Activated CD4-positive, alpha-beta memory T cell treated with anti-CD3 and anti-CD28 coated beads for 36 hours (primary cell): ENCODE measurements around the gene CARMIL1. TPM values are rescaled to one million over a fixed set of nuclear protein-coding genes. Genes with fewer than 3 reads are reported as not detected.

Source experiments
- CTCF ChIA-PET: fragments of 350-600 bp; sonication (Branson Sonifier 250); formaldehyde crosslinking; loops from one replicate; lab custom pipeline; 2021; ENCODE audit warnings: antibody characterized with exemption, inconsistent platforms; lab: Charles Lee
- POLR2A ChIA-PET: fragments of 350-600 bp; sonication (Branson Sonifier 250); formaldehyde crosslinking; loops from one replicate; lab custom pipeline; 2021; ENCODE audit warnings: antibody characterized with exemption; lab: Charles Lee
- DNase-seq: peaks from one replicate; pipeline ENCODE4 v3.0.0-alpha.2; 2020
- H3K27ac Mint-ChIP-seq: one replicate; pipeline ENCODE4 v1.8.0; 2021; ENCODE audit warnings: mixed read lengths
- H3K27me3 Mint-ChIP-seq: one replicate; pipeline ENCODE4 v1.8.0; 2021; ENCODE audit warnings: mixed read lengths
- H3K36me3 Mint-ChIP-seq: one replicate; pipeline ENCODE4 v1.8.0; 2021; ENCODE audit warnings: mixed read lengths
- H3K4me1 Mint-ChIP-seq: one replicate; pipeline ENCODE4 v1.8.0; 2021; ENCODE audit warnings: low read depth, mixed read lengths
- H3K4me3 Mint-ChIP-seq: one replicate; pipeline ENCODE4 v1.8.0; 2021; ENCODE audit warnings: mild to moderate bottlenecking, mixed read lengths
- H3K9me3 Mint-ChIP-seq: one replicate; pipeline ENCODE4 v1.8.0; 2021; ENCODE audit warnings: mixed read lengths
- intact Hi-C: fragments of 100-400 bp; cut with micrococcal nuclease; formaldehyde crosslinking; loops from one replicate; pipeline ENCODE4 v1.15.1; 2023
- total RNA-seq, 2 experiments: library from RNA; stranded (reverse); gene quantifications; one replicate each; pipeline ENCODE4 v1.2.3, GENCODE V29; 2021

Gene CARMIL1
- total RNA-seq, 2 experiments from 2014 or later, result 2.4 to 2.7 TPM

DNA sequence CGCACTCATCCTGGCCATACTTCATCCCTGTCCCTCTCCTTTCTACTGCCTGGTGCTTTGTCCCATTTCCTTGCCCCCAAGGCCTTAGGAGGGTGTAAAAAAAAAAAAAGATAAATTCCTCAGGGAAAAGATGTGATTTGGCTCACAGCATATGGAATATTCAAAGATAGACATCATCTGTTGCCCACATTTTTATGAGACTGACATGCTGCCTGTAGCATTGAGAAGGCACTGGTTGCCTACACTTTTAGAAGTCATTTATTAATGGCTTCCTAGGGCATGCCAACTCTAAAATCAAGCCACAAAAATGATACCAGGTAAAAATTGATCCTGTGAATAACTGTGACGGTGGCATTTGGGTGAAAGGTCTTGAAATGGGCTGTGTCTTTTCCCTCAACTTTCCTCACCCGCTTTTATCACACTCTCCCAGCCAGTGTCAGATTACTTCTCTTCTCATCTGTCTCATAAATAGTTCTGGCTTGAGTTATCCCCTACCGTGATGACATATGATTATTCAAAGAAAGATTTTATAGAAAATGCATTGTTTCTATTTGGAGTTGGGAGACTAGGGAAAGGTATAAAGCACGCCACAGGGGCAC lies 139.4 kb downstream of the CARMIL1 start:
- DNase-seq, result no peak
- CTCF ChIA-PET, result no interaction called here
- Mint-ChIP-seq H3K36me3 (no peaks in the 10 kb centered on the region), H3K9me3 (no peaks in the 10 kb centered on the region), H3K27ac (no peak overlapping the region), H3K4me1 (peaks cover 8% of the 10 kb centered on the region), H3K27me3 (no peaks in the 10 kb centered on the region), H3K4me3 (no peak overlapping the region)
- intact Hi-C loops, result no loop called here
- POLR2A ChIA-PET, result no interaction called here

DNA sequence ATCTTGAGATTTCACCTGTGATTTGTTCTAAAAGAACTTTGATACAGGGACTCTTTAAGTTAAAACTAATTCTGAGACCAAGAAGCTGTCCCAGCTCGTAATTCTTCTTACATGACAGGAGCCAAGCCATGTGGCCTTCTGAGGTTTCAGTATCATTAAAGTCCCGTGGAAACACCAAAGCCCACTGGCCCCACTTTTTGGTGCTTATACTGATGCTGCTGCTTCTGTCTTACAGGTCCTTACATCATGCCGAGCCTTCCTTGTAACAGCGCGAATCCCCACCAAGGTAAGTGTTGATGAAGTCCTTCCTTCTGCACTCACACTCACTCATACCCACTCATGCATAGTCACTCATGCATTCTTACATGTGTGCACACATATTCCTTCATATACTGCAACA lies 140.7 kb downstream of the CARMIL1 start:
- Mint-ChIP-seq H3K4me1 (peaks cover 2% of the 10 kb centered on the region), H3K27ac (no peak overlapping the region), H3K27me3 (no peaks in the 10 kb centered on the region), H3K4me3 (no peak overlapping the region), H3K9me3 (no peaks in the 10 kb centered on the region), H3K36me3 (no peaks in the 10 kb centered on the region)
- intact Hi-C loops, result no loop called here
- no peak for DNase-seq
- ChIA-PET POLR2A (no interaction called here), CTCF (no interaction called here)

DNA sequence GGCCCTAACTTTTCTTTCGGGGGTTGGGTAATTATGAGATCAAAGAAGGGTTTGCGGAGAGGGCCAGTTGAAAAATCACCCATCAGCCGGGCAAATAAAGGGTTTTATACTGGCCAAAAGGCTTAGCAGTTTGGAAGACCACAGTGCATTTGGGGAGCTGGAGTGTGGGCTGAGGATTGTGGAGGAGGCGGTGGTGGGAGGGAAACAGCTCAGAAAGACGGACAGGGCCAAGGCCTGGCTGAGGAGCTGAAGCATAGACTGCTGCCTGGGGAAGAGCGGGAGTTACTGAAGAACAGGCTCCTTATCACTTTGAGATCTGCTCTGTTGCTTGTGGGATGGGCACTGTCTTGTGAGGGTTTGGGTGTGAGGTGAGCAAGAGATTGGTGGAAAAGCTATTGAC lies 144.2 kb downstream of the CARMIL1 start:
- Mint-ChIP-seq H3K4me1 (peaks cover 2% of the 10 kb centered on the region), H3K9me3 (no peaks in the 10 kb centered on the region), H3K27ac (no peak overlapping the region), H3K36me3 (no peaks in the 10 kb centered on the region), H3K27me3 (no peaks in the 10 kb centered on the region), H3K4me3 (no peak overlapping the region)
- intact Hi-C loops, result no loop called here
- no peak for DNase-seq
- ChIA-PET POLR2A (no interaction called here), CTCF (interaction anchor here (0.9 kb wide), 1 partner anchor 158 kb away, joined by 3 read pairs; no protein-coding TSS in a partner anchor)

GRCh38 chr6:25424303-25424702 lies 145.1 kb downstream of the CARMIL1 start:
- H3K9me3 Mint-ChIP-seq, result no peaks in the 10 kb centered on the region
- H3K4me1 Mint-ChIP-seq, result peaks cover 2% of the 10 kb centered on the region
- CTCF ChIA-PET, result no interaction called here
- intact Hi-C loops, result no loop called here
- H3K27ac Mint-ChIP-seq, result no peak overlapping the region
- no peak overlapping the region for H3K4me3 Mint-ChIP-seq
- H3K27me3 Mint-ChIP-seq, result no peaks in the 10 kb centered on the region
- H3K36me3 Mint-ChIP-seq, result no peaks in the 10 kb centered on the region
- no peak for DNase-seq
- POLR2A ChIA-PET, result no interaction called here

DNA sequence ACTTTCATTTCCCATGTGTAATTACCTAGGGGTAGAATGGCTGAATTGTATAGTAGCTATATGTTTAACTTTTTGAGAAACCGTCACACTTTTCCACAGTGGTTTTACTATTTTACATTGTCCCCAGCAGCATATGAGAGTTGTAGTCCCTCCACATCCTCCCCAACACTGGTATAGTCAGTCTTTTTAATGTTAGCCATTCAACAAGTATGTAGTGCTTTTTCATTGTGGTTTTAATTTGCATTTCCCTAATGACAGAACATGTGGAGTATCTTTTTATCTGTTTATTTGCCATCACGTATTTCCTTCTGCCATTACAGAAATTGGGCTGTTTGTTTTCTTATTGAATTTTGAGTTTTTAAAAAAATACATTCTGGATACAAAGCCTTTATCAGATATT lies 148.4 kb downstream of the CARMIL1 start:
- intact Hi-C loops, result no loop called here
- no peaks in the 10 kb centered on the region for H3K9me3 Mint-ChIP-seq
- no peaks in the 10 kb centered on the region for H3K4me1 Mint-ChIP-seq
- H3K27ac Mint-ChIP-seq, result no peak overlapping the region
- CTCF ChIA-PET, result interaction anchor here (1.7 kb wide), 1 partner anchor 63 kb away, joined by 5 read pairs; no protein-coding TSS in a partner anchor
- H3K36me3 Mint-ChIP-seq, result no peaks in the 10 kb centered on the region
- POLR2A ChIA-PET, result no interaction called here
- DNase-seq, result no peak
- no peak overlapping the region for H3K4me3 Mint-ChIP-seq
- no peaks in the 10 kb centered on the region for H3K27me3 Mint-ChIP-seq

- no peaks in the 10 kb centered on the region for H3K27me3 Mint-ChIP-seq
- H3K36me3 Mint-ChIP-seq, result no peaks in the 10 kb centered on the region
- no peaks in the 10 kb centered on the region for H3K4me1 Mint-ChIP-seq
- ChIA-PET POLR2A (no interaction called here), CTCF (no interaction called here)
- DNase-seq, result no peak
- no peak overlapping the region for H3K4me3 Mint-ChIP-seq
- H3K27ac Mint-ChIP-seq, result no peak overlapping the region
- intact Hi-C loops, result no loop called here
- no peaks in the 10 kb centered on the region for H3K9me3 Mint-ChIP-seq
Observed at GRCh38 chr6:25428758-25429317, 149.7 kb downstream of the CARMIL1 start.

- POLR2A ChIA-PET, result interaction anchor here (0.6 kb wide), 1 partner anchor 149 kb away, joined by 3 read pairs; no protein-coding TSS in a partner anchor
- Mint-ChIP-seq H3K4me1 (no peaks in the 10 kb centered on the region), H3K36me3 (no peaks in the 10 kb centered on the region), H3K4me3 (no peak overlapping the region), H3K9me3 (no peaks in the 10 kb centered on the region), H3K27ac (no peak overlapping the region), H3K27me3 (no peaks in the 10 kb centered on the region)
- CTCF ChIA-PET, result no interaction called here
- intact Hi-C loops, result no loop called here
- DNase-seq, result no peak
Observed at GRCh38 chr6:25431306-25431974, 152.3 kb downstream of the CARMIL1 start.

GRCh38 chr6:25431975-25432307 lies 152.8 kb downstream of the CARMIL1 start:
- CTCF ChIA-PET, result no interaction called here
- Mint-ChIP-seq H3K27ac (no peak overlapping the region), H3K4me3 (no peak overlapping the region), H3K4me1 (no peaks in the 10 kb centered on the region), H3K9me3 (no peaks in the 10 kb centered on the region), H3K36me3 (no peaks in the 10 kb centered on the region), H3K27me3 (no peaks in the 10 kb centered on the region)
- DNase-seq, result no peak
- POLR2A ChIA-PET, result interaction anchor here (0.6 kb wide), 1 partner anchor 150 kb away, joined by 3 read pairs; no protein-coding TSS in a partner anchor
- intact Hi-C loops, result no loop called here

DNA sequence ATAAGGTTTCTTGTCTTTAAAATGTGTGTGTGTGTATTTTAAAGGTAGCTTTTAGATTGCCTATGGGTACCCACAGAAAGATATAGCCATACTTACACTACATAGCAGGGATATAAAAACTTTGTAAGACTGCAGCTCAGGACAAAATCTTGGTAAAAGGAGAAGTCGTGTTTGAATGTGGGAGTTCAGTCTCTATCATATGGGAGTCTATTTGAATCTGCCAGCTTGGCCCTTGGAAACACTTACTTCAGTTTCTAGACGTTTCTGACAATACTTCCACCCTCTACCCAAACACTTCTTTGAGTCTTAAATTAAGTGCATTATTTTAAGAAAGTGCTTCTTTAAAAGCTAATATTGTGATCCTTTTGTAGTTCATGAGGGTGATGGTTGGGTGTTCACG lies 155.7 kb downstream of the CARMIL1 start:
- Mint-ChIP-seq H3K27ac (no peak overlapping the region), H3K4me3 (no peak overlapping the region), H3K9me3 (no peaks in the 10 kb centered on the region), H3K27me3 (no peaks in the 10 kb centered on the region), H3K36me3 (no peaks in the 10 kb centered on the region), H3K4me1 (no peaks in the 10 kb centered on the region)
- DNase-seq, result no peak
- intact Hi-C loops, result no loop called here
- CTCF ChIA-PET, result interaction anchor here (1.2 kb wide), 1 partner anchor 55 kb away, joined by 7 read pairs; no protein-coding TSS in a partner anchor
- POLR2A ChIA-PET, result no interaction called here

DNA sequence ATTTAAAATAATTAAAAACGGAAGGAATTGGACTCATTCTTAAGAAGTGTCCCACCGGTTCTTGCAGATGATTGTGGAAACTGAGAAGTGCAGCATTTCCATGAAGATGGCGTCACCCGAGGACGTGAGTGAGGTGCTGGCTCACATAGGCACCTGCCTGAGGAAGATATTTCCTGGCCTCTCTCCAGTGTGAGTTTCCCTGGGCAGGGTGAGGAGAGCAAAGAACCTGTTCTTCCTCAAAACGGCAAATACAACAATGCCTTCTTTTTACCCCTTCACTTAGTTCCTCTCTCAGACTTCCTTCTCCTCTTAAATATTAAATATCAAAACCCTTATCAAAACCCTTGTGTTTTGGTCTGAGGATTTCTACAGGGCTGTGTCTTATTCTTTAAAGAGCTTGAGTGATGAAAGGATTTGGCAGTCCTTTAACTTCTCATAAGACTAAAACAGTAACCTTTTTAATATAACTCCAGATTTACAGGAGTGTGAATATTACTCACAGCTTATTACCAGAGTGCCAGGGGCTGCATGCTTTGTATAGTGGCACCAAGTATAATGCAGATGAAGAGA lies 156.3 kb downstream of the CARMIL1 start:
- intact Hi-C loops, result no loop called here

GRCh38 chr6:25436760-25437159 lies 157.6 kb downstream of the CARMIL1 start:
- Mint-ChIP-seq H3K9me3 (no peaks in the 10 kb centered on the region), H3K27ac (no peak overlapping the region), H3K4me3 (no peak overlapping the region), H3K27me3 (no peaks in the 10 kb centered on the region), H3K36me3 (no peaks in the 10 kb centered on the region), H3K4me1 (peaks cover 5% of the 10 kb centered on the region)
- DNase-seq, result no peak
- CTCF ChIA-PET, result interaction anchor here (0.9 kb wide), 1 partner anchor 170 kb away, joined by 3 read pairs; no protein-coding TSS in a partner anchor
- intact Hi-C loops, result no loop called here
- POLR2A ChIA-PET, result no interaction called here

More for the DNA sequence above, 156.3 kb downstream of the CARMIL1 start:
- no peaks in the 10 kb centered on the region for H3K36me3 Mint-ChIP-seq
- H3K27me3 Mint-ChIP-seq, result no peaks in the 10 kb centered on the region
- H3K4me1 Mint-ChIP-seq, result no peaks in the 10 kb centered on the region
- CTCF ChIA-PET, result interaction anchor here (1.2 kb wide), 1 partner anchor 54 kb away, joined by 7 read pairs; no protein-coding TSS in a partner anchor
- DNase-seq, result no peak
- H3K4me3 Mint-ChIP-seq, result no peak overlapping the region
- POLR2A ChIA-PET, result no interaction called here
- H3K9me3 Mint-ChIP-seq, result no peaks in the 10 kb centered on the region
- H3K27ac Mint-ChIP-seq, result no peak overlapping the region

DNA sequence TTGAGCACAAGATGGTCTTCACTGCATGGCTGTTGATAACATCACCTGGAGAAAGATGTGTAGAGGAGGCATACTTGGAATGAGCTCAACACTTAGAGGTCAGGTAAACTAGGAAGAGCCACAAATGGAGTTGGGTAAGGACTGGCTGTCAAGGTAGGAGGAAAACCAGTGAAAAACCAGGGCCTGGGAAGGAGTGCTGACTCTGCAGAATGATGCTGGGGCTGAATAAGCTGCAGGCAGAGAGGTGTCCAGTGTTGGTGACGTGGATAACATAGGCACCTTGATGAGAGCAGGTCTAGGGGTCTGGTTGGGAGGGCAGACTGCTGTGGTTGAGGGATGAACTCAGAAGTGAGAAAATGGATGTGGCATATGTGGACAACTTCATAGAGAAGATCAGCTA lies 160.2 kb downstream of the CARMIL1 start:
- CTCF ChIA-PET, result interaction anchor here (1.8 kb wide), 1 partner anchor 51 kb away, joined by 4 read pairs; no protein-coding TSS in a partner anchor
- Mint-ChIP-seq H3K27me3 (no peaks in the 10 kb centered on the region), H3K9me3 (no peaks in the 10 kb centered on the region), H3K4me3 (no peak overlapping the region), H3K4me1 (peaks cover 12% of the 10 kb centered on the region), H3K36me3 (peaks cover 1% of the 10 kb centered on the region), H3K27ac (no peak overlapping the region)
- POLR2A ChIA-PET, result no interaction called here
- intact Hi-C loops, result no loop called here
- DNase-seq, result no peak
